K562 (cell line): ENCODE measurements around the gene USP7.

ENCODE experiments used
- ELF4 ChIP-seq: fragments of 450-650 bp; formaldehyde crosslinking; IDR thresholded peaks from 2 replicates; pipeline ENCODE4 v1.4.0; 2022; ENCODE audit warnings: missing genetic modification characterization
- ESRRA ChIP-seq: fragments of 450-650 bp; IDR thresholded peaks from 2 replicates; pipeline ENCODE4 v1.6.1; 2014; ENCODE audit warnings: low read depth, mild to moderate bottlenecking, moderate library complexity, borderline replicate concordance
- HNRNPLL ChIP-seq: fragments of 200-400 bp; formaldehyde crosslinking; IDR thresholded peaks from 2 replicates; pipeline ENCODE4 v1.6.1; 2017; ENCODE audit warnings: low read length, low read depth, mild to moderate bottlenecking; ENCODE audit not compliant: poor library complexity, severe bottlenecking
- JUNB ChIP-seq: fragments of 450-650 bp; formaldehyde crosslinking; conservative IDR thresholded peaks from 2 replicates; pipeline ENCODE4 v1.4.0; 2020; ENCODE audit warnings: mild to moderate bottlenecking
- NR0B1 ChIP-seq: fragments of 450-650 bp; IDR thresholded peaks from one replicate; pipeline ENCODE4 v1.6.1; 2018; ENCODE audit warnings: mild to moderate bottlenecking, moderate library complexity; ENCODE audit not compliant: partially characterized antibody
- POLR2A ChIP-seq: fragments of 450-650 bp; conservative IDR thresholded peaks from 2 replicates; pipeline ENCODE4 v1.6.1; 2016
- ZNF778 ChIP-seq: fragments of 450-650 bp; formaldehyde crosslinking; IDR thresholded peaks from 2 replicates; pipeline ENCODE4 v1.4.0; 2020; ENCODE audit warnings: mild to moderate bottlenecking, moderate library complexity
- TF ChIP-seq, protein P1 (sequence below): IDR thresholded peaks from 3 replicates; pipeline ENCODE4 v1.6.1; 2011; ENCODE audit warnings: borderline replicate concordance, mild to moderate bottlenecking; ENCODE audit not compliant: insufficient read length, insufficient read depth

DNA sequence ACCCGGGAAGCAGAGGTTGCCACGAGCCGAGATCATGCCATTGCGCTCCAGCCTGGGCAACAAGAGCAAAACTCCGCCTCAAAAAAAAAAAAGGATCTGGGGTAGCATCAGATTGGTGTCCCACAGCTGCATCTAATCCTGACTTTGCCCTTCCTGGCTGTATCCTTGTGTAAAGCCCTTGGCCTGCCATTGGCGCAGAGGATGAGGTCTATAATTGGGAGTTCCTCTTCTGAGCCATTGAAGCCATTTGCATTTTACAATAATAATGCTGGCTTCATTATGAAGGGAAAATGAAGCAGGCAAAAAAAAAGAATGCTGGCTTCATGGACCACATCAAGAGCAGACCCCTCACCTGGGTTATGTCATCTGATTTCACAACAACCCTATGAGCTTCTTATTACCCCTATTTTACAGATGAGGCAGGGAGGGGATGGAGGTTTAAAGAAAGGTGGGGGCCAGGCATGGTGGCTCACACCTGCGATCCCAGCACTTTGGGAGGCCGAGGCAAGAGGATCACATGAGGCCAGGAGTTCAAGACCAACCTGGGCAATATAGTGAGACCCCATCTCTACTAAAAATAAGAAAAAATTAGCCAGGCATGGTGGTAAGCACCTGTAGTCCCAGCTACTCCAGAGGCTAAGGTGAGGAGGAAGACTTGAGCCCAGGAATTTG is 82.7 kb downstream of the USP7 start:
- TF ChIP-seq POLR2A (no peak), ZNF778 (no peak), NR0B1 (no peak), JUNB (CRISPR knock-in tag) (no peak), ELF4 (no peak), ESRRA (no peak), HNRNPLL (no peak)
- TF ChIP-seq, protein P1, sequence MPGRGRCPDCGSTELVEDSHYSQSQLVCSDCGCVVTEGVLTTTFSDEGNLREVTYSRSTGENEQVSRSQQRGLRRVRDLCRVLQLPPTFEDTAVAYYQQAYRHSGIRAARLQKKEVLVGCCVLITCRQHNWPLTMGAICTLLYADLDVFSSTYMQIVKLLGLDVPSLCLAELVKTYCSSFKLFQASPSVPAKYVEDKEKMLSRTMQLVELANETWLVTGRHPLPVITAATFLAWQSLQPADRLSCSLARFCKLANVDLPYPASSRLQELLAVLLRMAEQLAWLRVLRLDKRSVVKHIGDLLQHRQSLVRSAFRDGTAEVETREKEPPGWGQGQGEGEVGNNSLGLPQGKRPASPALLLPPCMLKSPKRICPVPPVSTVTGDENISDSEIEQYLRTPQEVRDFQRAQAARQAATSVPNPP: no peak
